BLaER1 (cell line): ENCODE results near the gene ATP11A.

ENCODE experiments used
- H3K27ac ChIP-seq: shearing (Covaris generic); formaldehyde crosslinking; 2 replicates; pipeline ENCODE4 v1.8.1; 2022
- H3K27me3 ChIP-seq: shearing (Covaris generic); formaldehyde crosslinking; 2 replicates; pipeline ENCODE4 v1.8.1; 2022
- H3K36me3 ChIP-seq: shearing (Covaris generic); formaldehyde crosslinking; 2 replicates; pipeline ENCODE4 v1.8.1; 2022
- H3K4me1 ChIP-seq: shearing (Covaris generic); formaldehyde crosslinking; 2 replicates; pipeline ENCODE4 v1.8.1; 2022
- H3K4me2 ChIP-seq: shearing (Covaris generic); formaldehyde crosslinking; 2 replicates; pipeline ENCODE4 v1.8.1; 2022
- H3K4me3 ChIP-seq: shearing (Covaris generic); formaldehyde crosslinking; 2 replicates; pipeline ENCODE4 v1.8.1; 2022
- H3K9ac ChIP-seq: shearing (Covaris generic); formaldehyde crosslinking; 2 replicates; pipeline ENCODE4 v1.8.1; 2022
- H3K9me3 ChIP-seq: shearing (Covaris generic); formaldehyde crosslinking; 2 replicates; pipeline ENCODE4 v1.8.1; 2022
- H4K20me1 ChIP-seq: shearing (Covaris generic); formaldehyde crosslinking; 2 replicates; pipeline ENCODE4 v1.8.1; 2022
- Cebpa-rat ChIP-seq: shearing (Covaris generic); IDR thresholded peaks from 2 replicates; pipeline ENCODE4 v1.8.1; 2022

ATP11A gene

GRCh38 chr13:112729408-112729807 lies 39.6 kb downstream of the ATP11A start:
- peaks cover 38% of the 10 kb centered on the region for H3K4me1 ChIP-seq
- H3K36me3 ChIP-seq = 0 out of 2 replicates have a peak, but pooled peaks cover 17% of the 10 kb centered on the region
- H4K20me1 ChIP-seq = peaks cover 100% of the 10 kb centered on the region
- no peak for TF ChIP-seq Cebpa-rat
- H3K27me3 ChIP-seq = no peaks in the 10 kb centered on the region
- no peak overlapping the region for H3K4me2 ChIP-seq
- no peaks in the 10 kb centered on the region for H3K9me3 ChIP-seq
- no peak overlapping the region for H3K9ac ChIP-seq
- H3K4me3 ChIP-seq = no peak overlapping the region
- no peak overlapping the region for H3K27ac ChIP-seq

DNA sequence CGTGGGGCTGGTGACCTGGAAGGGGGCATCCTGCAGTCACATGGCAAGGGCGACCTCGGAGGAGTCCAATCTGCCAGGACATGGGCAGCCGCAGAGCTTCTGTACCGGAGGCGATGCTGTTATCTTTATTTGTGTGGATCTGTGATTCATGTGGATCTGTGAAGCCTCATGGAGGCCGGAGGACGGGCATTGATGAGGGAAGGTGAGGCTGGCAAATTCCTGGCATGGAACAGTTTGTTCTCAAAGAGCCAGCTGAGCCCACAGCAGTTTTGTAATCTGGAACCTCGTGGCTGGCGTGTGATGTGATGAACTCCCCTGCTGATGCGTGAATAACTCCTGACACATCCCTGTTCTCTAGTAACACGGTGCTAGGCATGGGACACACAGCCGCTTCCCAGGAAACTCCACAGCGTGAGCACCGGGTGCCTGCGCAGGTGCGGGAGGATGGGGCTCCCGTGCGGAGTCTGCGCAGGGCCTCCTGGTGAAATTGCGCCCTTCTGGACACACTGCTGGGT lies 40.4 kb downstream of the ATP11A start:
- no peak overlapping the region for H3K4me3 ChIP-seq
- no peak for TF ChIP-seq Cebpa-rat
- H3K4me1 ChIP-seq = peaks cover 30% of the 10 kb centered on the region
- no peaks in the 10 kb centered on the region for H3K27me3 ChIP-seq
- no peak overlapping the region for H3K27ac ChIP-seq
- H3K9me3 ChIP-seq = no peaks in the 10 kb centered on the region
- no peak overlapping the region for H3K9ac ChIP-seq
- 0 out of 2 replicates have a peak, but pooled peaks cover 16% of the 10 kb centered on the region for H3K36me3 ChIP-seq
- H4K20me1 ChIP-seq = peaks cover 100% of the 10 kb centered on the region
- no peak overlapping the region for H3K4me2 ChIP-seq

GRCh38 chr13:112731667-112732616 lies 42.1 kb downstream of the ATP11A start:
- Histone ChIP-seq H3K4me2 (no peak overlapping the region), H3K36me3 (peaks cover 26% of the 10 kb centered on the region; the same call in 1 of the 2 replicates), H3K27me3 (no peaks in the 10 kb centered on the region), H3K27ac (no peak overlapping the region), H3K9me3 (no peaks in the 10 kb centered on the region), H4K20me1 (peaks cover 100% of the 10 kb centered on the region), H3K4me3 (no peak overlapping the region), H3K9ac (no peak overlapping the region), H3K4me1 (peaks cover 12% of the 10 kb centered on the region; the same call in 1 of the 2 replicates)
- no peak for TF ChIP-seq Cebpa-rat

DNA sequence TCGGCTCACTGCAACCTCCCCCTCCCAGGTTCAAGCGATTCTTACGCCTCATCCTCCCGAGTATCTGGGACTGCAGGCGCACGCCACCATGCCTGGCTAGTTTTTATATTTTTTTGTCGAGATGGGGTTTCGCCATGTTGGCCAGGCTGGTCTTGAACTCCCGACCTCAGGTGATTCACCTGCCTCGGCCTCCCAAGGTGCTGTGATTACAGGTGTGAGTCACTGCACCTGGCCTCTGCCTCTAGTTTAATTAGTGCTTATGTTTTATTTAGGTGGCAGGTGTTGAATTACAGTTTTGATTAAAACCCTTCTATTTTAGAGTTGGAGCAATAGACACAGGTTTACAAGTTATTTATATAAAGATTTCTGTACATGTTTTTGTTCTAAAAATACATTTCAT lies 42.8 kb downstream of the ATP11A start:
- Histone ChIP-seq H3K36me3 (peaks cover 26% of the 10 kb centered on the region; the same call in 1 of the 2 replicates), H3K9me3 (no peaks in the 10 kb centered on the region), H3K4me1 (peaks cover 11% of the 10 kb centered on the region; the same call in 1 of the 2 replicates), H3K4me2 (no peak overlapping the region), H3K9ac (no peak overlapping the region), H3K4me3 (no peak overlapping the region), H3K27me3 (no peaks in the 10 kb centered on the region), H4K20me1 (peaks cover 100% of the 10 kb centered on the region), H3K27ac (no peak overlapping the region)
- TF ChIP-seq Cebpa-rat = no peak

- no peak overlapping the region for H3K27ac ChIP-seq
- no peak overlapping the region for H3K4me3 ChIP-seq
- no peaks in the 10 kb centered on the region for H3K9me3 ChIP-seq
- H3K4me2 ChIP-seq = no peak overlapping the region
- H3K27me3 ChIP-seq = no peaks in the 10 kb centered on the region
- peaks cover 100% of the 10 kb centered on the region for H4K20me1 ChIP-seq
- no peak for TF ChIP-seq Cebpa-rat
- no peak overlapping the region for H3K9ac ChIP-seq
- peaks cover 24% of the 10 kb centered on the region; the same call in 1 of the 2 replicates for H3K36me3 ChIP-seq
- H3K4me1 ChIP-seq = peaks cover 11% of the 10 kb centered on the region; the same call in 1 of the 2 replicates
These were observed 43.3 kb downstream of the ATP11A start for GRCh38 chr13:112733112-112733511.

DNA sequence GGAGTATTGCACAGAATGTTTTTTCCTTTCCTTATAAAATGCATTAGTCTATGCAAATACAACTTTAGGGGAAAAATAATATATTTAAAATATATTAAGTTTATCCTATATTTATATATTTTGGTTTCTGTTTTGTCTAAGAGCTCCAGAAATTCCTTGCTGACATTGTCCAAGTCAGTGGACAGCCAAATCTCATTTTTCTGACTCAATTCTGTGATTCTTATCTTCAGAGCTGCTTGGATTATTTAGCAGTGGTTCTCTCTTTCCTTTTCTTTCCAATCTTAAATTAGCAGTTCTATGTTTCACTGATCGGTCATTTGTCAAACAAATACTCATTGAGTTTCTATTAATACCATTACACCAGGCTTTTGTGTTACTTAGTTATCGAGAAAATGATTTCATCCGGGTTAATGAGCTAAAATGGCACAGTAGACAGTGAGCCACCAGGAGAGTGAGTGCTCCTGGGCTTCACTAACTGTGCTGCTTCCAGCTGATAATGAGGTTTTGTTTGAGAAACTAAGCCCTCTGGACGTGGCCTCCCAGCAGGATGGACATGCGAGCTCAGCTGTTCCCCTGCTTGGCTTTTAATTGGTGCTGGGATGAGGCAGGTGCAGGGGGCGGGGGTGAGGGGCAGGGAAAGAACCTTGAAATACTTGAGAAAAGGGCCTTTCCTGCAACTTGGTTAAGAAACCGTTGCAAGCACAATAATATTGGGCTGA lies 44.0 kb downstream of the ATP11A start:
- Histone ChIP-seq H4K20me1 (peaks cover 100% of the 10 kb centered on the region), H3K4me3 (no peak overlapping the region), H3K27ac (no peak overlapping the region), H3K27me3 (no peaks in the 10 kb centered on the region), H3K4me2 (no peak overlapping the region), H3K36me3 (peaks cover 16% of the 10 kb centered on the region; the same call in 1 of the 2 replicates), H3K4me1 (peaks cover 11% of the 10 kb centered on the region; the same call in 1 of the 2 replicates), H3K9ac (no peak overlapping the region), H3K9me3 (no peaks in the 10 kb centered on the region)
- no peak for TF ChIP-seq Cebpa-rat

DNA sequence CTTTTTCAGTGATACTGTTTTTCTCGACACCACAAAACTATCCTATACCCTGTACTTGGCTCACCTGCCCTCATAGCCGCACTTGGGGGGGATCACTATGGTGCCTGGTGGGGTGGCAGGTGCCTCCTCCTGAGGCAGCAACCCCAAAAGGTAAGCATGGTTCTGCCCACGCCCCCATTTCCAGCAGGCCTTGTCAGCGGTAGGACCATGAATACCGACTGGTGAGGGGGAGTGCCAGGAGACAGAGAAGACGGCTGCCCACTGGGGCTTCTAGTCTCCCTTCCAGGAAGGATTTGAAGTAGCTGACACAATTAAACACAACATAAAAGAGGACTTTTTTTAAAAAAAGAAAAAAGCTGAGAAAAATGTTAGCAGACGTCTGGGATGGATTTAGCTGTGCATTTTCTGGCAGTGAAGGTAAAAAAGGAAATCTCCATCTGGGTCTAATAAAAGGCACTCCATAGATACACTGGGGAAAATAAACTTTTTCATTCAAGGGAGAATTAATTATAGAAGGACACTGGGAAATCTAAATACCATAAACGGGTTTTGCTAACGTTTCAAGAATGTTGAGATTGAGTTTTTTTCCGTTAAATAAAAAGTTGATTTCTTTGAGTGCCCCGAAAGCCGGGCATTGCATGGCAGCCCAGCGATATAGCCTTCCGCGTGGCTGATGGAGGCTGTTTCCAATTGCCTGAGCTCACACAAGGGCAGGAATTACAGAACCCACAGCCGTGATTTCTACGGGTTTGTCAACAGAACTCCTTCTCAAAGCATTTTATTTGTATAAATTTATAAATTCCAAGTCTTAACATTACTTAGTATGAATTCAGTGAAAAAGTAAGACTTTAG lies 45.1 kb downstream of the ATP11A start:
- Histone ChIP-seq H3K4me1 (peaks cover 2% of the 10 kb centered on the region; the same call in 1 of the 2 replicates), H3K4me2 (no peak overlapping the region), H3K9me3 (no peaks in the 10 kb centered on the region), H3K27ac (no peak overlapping the region), H3K4me3 (no peak overlapping the region), H4K20me1 (peaks cover 100% of the 10 kb centered on the region), H3K27me3 (no peaks in the 10 kb centered on the region), H3K9ac (no peak overlapping the region), H3K36me3 (peaks cover 10% of the 10 kb centered on the region; the same call in 1 of the 2 replicates)
- no peak for TF ChIP-seq Cebpa-rat

DNA sequence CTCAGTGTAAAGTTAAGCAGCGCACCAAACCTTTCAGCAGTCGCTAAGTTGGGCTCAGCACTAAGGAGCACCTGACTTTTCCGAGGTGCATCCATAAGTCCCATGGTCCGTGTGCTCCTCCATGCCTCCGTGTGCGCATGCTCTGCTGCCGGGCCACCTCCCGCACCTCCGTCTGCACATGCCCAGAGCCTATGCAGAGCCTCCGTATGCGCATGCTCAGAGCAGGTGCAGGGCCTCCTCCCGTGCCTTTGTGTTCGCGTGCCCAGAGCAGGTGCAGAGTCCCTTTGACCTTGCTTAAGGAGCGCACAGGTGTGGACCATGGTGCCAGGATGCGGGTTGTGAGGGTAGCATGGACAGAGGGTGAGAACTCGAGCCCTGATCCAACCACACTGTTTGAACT lies 46.0 kb downstream of the ATP11A start:
- Histone ChIP-seq H3K27ac (no peak overlapping the region), H3K4me3 (no peak overlapping the region), H3K4me2 (no peak overlapping the region), H3K4me1 (peaks cover 7% of the 10 kb centered on the region; the same call in 1 of the 2 replicates), H3K9me3 (no peaks in the 10 kb centered on the region), H3K36me3 (peaks cover 10% of the 10 kb centered on the region; the same call in 1 of the 2 replicates), H4K20me1 (peaks cover 99% of the 10 kb centered on the region), H3K27me3 (no peaks in the 10 kb centered on the region), H3K9ac (no peak overlapping the region)
- no peak for TF ChIP-seq Cebpa-rat

- Histone ChIP-seq H3K27ac (no peak overlapping the region), H3K9ac (no peak overlapping the region), H3K4me2 (no peak overlapping the region), H3K27me3 (no peaks in the 10 kb centered on the region), H3K4me3 (no peak overlapping the region), H4K20me1 (peaks cover 99% of the 10 kb centered on the region), H3K36me3 (peaks cover 10% of the 10 kb centered on the region; the same call in 1 of the 2 replicates), H3K9me3 (no peaks in the 10 kb centered on the region), H3K4me1 (peaks cover 12% of the 10 kb centered on the region; the same call in 1 of the 2 replicates)
- TF ChIP-seq Cebpa-rat = no peak
These were observed 47.5 kb downstream of the ATP11A start for GRCh38 chr13:112737294-112737693.
